ENCODE results near the gene SLC38A1.

SLC38A1 gene

DNA sequence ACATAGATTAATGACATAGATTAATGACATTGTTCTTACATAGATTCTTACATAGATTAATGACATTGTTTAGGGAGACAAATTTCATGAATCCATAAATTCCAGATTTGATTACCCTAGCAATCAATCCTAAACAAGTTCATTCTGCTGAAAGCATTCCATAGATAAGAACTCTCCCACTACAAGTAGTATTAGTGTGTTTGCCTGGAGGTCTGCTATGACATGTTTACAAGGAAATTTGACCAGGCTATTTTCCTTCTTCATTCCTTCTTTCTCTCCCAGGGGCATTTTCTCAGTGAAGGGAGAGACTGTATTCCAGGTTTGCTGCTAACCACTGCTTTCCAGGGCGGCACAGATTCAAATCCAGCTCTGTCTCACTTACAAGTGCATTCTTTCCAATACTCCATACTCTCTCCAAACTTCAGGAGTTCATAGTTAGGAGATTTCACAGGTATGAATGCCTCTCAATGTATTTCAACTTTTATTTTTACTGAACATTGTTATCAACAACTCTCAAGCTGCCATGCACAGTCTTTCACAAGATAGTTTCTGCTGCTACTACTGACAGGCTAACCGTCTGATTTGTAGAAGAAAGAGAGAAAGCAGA, 134.5 kb downstream of the SLC38A1 start:
- no peak for DNase-seq (ENCODE audit: low spot score)

- no peak for DNase-seq (ENCODE audit: low spot score)
These were observed 135.1 kb downstream of the SLC38A1 start for GRCh38 chr12:46133751-46134150.

Measured in germinal center (tissue), 1 donor.